H1 (cell line): ENCODE data around the gene ADAMTSL2. TPM values are rescaled to one million over a fixed set of nuclear protein-coding genes. Genes with fewer than 3 reads are reported as not detected.

Experiments used
- CTCF ChIA-PET: fragments of 300-600 bp; sonication (Branson Sonifier 250); formaldehyde crosslinking; loops from one replicate; lab custom pipeline; 2021; ENCODE audit not compliant: partially characterized antibody; lab: Charles Lee
- POLR2A ChIA-PET: fragments of 300-600 bp; sonication (Branson Sonifier 250); formaldehyde crosslinking; loops from one replicate; lab custom pipeline; 2021; ENCODE audit warnings: inconsistent platforms; ENCODE audit not compliant: partially characterized antibody; lab: Charles Lee
- DNase-seq, 2 experiments: peaks; one replicate each; pipeline versions ENCODE4 v3.0.0 to v3.0.0-alpha.2; 2010 to 2022; ENCODE audit warnings: low spot score in 2 of 2, low read depth in 1 of 2, mixed read lengths in 1 of 2
- FAIRE-seq: peaks from 2 replicates; lab custom pipeline; 2011; peaks lifted over from hg19 to GRCh38; lab: Jason Lieb, UNC
- H2AFZ ChIP-seq: 2 replicates; pipeline ENCODE4 v1.8.1; 2012; ENCODE audit warnings: low read length, inconsistent platforms
- H2AK5ac ChIP-seq: 2 replicates; pipeline ENCODE4 v1.6.1; 2013; ENCODE audit warnings: low read depth, low read length
- H2BK120ac ChIP-seq: replicated peaks from 2 replicates; pipeline ENCODE3; 2013; ENCODE audit warnings: low read depth, low read length, inconsistent platforms
- H2BK12ac ChIP-seq: 2 replicates; pipeline ENCODE4 v1.6.1; 2013; ENCODE audit warnings: low read depth, low read length
- H2BK15ac ChIP-seq: 2 replicates; pipeline ENCODE4 v1.6.1; 2013; ENCODE audit warnings: low read length
- H2BK20ac ChIP-seq: 2 replicates; pipeline ENCODE4 v1.6.1; 2013; ENCODE audit warnings: low read length
- H2BK5ac ChIP-seq: 2 replicates; pipeline ENCODE4 v1.6.1; 2013; ENCODE audit warnings: low read depth, low read length
- H3K14ac ChIP-seq: 2 replicates; pipeline ENCODE4 v1.6.1; 2013; ENCODE audit warnings: inconsistent platforms; ENCODE audit not compliant: insufficient read length
- H3K18ac ChIP-seq: 2 replicates; pipeline ENCODE4 v1.6.1; 2013; ENCODE audit warnings: low read length; ENCODE audit errors: extremely low read depth
- H3K23ac ChIP-seq: 2 replicates; pipeline ENCODE4 v1.6.1; 2013; ENCODE audit warnings: inconsistent platforms; ENCODE audit not compliant: insufficient read length
- H3K23me2 ChIP-seq: 2 replicates; pipeline ENCODE4 v1.6.1; 2013; ENCODE audit warnings: low read depth, low read length
- H3K27ac ChIP-seq: 2 replicates; pipeline ENCODE4 v1.6.1; 2011; ENCODE audit warnings: low read depth, low read length, inconsistent platforms
- H3K27me3 ChIP-seq, 4 experiments: replicated peaks in 1 of 4; 1 replicate in 1 of 4; 2 replicates in 3 of 4; pipeline versions ENCODE4 v1.6.1 to v1.8.1; 2011 to 2013; ENCODE audit warnings: low read length in 3 of 4, mild to moderate bottlenecking in 3 of 4, inconsistent platforms in 2 of 4, mixed read lengths in 2 of 4, moderate library complexity in 1 of 4; ENCODE audit not compliant: control insufficient read depth in 3 of 4, insufficient read depth in 3 of 4; ENCODE audit errors: extremely low read depth in 1 of 4
- H3K36me3 ChIP-seq, 4 experiments: 2 replicates each; pipeline versions ENCODE4 v1.6.1 to v1.8.1; 2011 to 2013; ENCODE audit warnings: mild to moderate bottlenecking in 4 of 4, low read length in 3 of 4, moderate library complexity in 2 of 4, control low read depth in 1 of 4, inconsistent platforms in 1 of 4; ENCODE audit not compliant: insufficient read depth in 4 of 4, control insufficient read depth in 2 of 4
- H3K4ac ChIP-seq: replicated peaks from 2 replicates; pipeline ENCODE3; 2013; ENCODE audit warnings: low read length, low read depth, mixed read lengths, inconsistent platforms; ENCODE audit not compliant: insufficient read length
- H3K4me1 ChIP-seq, 4 experiments: replicated peaks in 1 of 4; 1 replicate in 1 of 4; 2 replicates in 3 of 4; pipeline versions ENCODE4 v1.6.1 to v1.8.1; 2011 to 2013; ENCODE audit warnings: low read length in 3 of 4, inconsistent platforms in 2 of 4, mixed read lengths in 1 of 4; ENCODE audit not compliant: insufficient read depth in 4 of 4, control insufficient read depth in 3 of 4
- H3K4me2 ChIP-seq, 2 experiments: 2 replicates each; pipeline versions ENCODE4 v1.6.1 to v1.8.1; 2011 to 2013; ENCODE audit warnings: low read depth in 2 of 2, low read length in 2 of 2, control low read depth in 1 of 2, inconsistent platforms in 1 of 2, mild to moderate bottlenecking in 1 of 2; ENCODE audit not compliant: insufficient read depth in 1 of 2
- H3K4me3 ChIP-seq, 4 experiments: fragments of 200-600, 300-600 bp in 1 of 4; sonication (generic), shearing (Covaris generic), sonication (Bioruptor Twin) in 1 of 4; 2 replicates each; pipeline versions ENCODE4 v1.5.1 to v1.8.1; 2011 to 2016; ENCODE audit warnings: low read length in 4 of 4, low read depth in 3 of 4, control low read depth in 2 of 4, inconsistent platforms in 2 of 4, mild to moderate bottlenecking in 2 of 4, mixed read lengths in 1 of 4, moderate library complexity in 1 of 4; ENCODE audit not compliant: insufficient read depth in 2 of 4; ENCODE audit errors: extremely low read depth in 1 of 4
- H3K56ac ChIP-seq: replicated peaks from 2 replicates; pipeline ENCODE3; 2013; ENCODE audit warnings: low read depth, mild to moderate bottlenecking, mixed read lengths, low read length, inconsistent platforms; ENCODE audit not compliant: insufficient read length
- H3K79me1 ChIP-seq: 2 replicates; pipeline ENCODE4 v1.6.1; 2013; ENCODE audit warnings: low read depth, low read length, control low read depth
- H3K79me2 ChIP-seq, 2 experiments: 2 replicates each; pipeline versions ENCODE4 v1.6.1 to v1.8.1; 2012 to 2013; ENCODE audit warnings: low read length in 2 of 2, mild to moderate bottlenecking in 2 of 2, inconsistent platforms in 1 of 2; ENCODE audit not compliant: insufficient read depth in 2 of 2, control insufficient read depth in 1 of 2
- H3K9ac ChIP-seq, 4 experiments: replicated peaks in 1 of 4; 1 replicate in 1 of 4; 2 replicates in 3 of 4; pipeline versions ENCODE4 v1.6.1 to v1.8.1; 2011 to 2013; ENCODE audit warnings: low read depth in 3 of 4, low read length in 3 of 4, control low read depth in 2 of 4, mild to moderate bottlenecking in 2 of 4, moderate library complexity in 2 of 4, inconsistent platforms in 1 of 4; ENCODE audit errors: extremely low read depth in 1 of 4
- H3K9me3 ChIP-seq, 2 experiments: 2 replicates each; pipeline versions ENCODE4 v1.6.1 to v1.8.1; 2012 to 2013; ENCODE audit warnings: mild to moderate bottlenecking in 2 of 2, moderate library complexity in 2 of 2, control low read depth in 1 of 2, inconsistent platforms in 1 of 2, low read depth in 1 of 2, low read length in 1 of 2, mixed read lengths in 1 of 2; ENCODE audit not compliant: insufficient read depth in 2 of 2
- H4K20me1 ChIP-seq, 2 experiments: replicated peaks in 1 of 2; 2 replicates each; pipeline versions ENCODE3 to v1.8.1; 2011 to 2013; ENCODE audit warnings: inconsistent platforms in 2 of 2, low read length in 2 of 2, mild to moderate bottlenecking in 1 of 2; ENCODE audit not compliant: insufficient read depth in 2 of 2, control insufficient read depth in 1 of 2
- H4K5ac ChIP-seq: 2 replicates; pipeline ENCODE4 v1.6.1; 2013; ENCODE audit warnings: low read length, low read depth, mixed read lengths, inconsistent platforms; ENCODE audit not compliant: insufficient read length
- H4K8ac ChIP-seq: 2 replicates; pipeline ENCODE4 v1.8.0; 2013; ENCODE audit warnings: mild to moderate bottlenecking, moderate library complexity, low read length, inconsistent platforms; ENCODE audit not compliant: insufficient read depth; ENCODE audit errors: extremely low read depth
- H4K91ac ChIP-seq: replicated peaks from 2 replicates; pipeline ENCODE3; 2013; ENCODE audit warnings: low read length, mixed read lengths, inconsistent platforms; ENCODE audit not compliant: insufficient read length
- CBX5 ChIP-seq: fragments of 300-800, 300-1000 bp; sonication (generic); IDR thresholded peaks from 2 replicates; pipeline ENCODE4 v1.7.1; 2016; ENCODE audit warnings: antibody characterized with exemption, low read length, low read depth
- CTCF ChIP-seq, 3 experiments: IDR thresholded peaks; 1 replicate in 2 of 3; 2 replicates in 1 of 3; pipeline versions ENCODE4 v1.5.1 to v1.6.1; 2011; ENCODE audit warnings: low read length in 3 of 3, mild to moderate bottlenecking in 3 of 3, inconsistent platforms in 2 of 3, low read depth in 1 of 3, moderate library complexity in 1 of 3; ENCODE audit not compliant: insufficient read depth in 1 of 3; ENCODE audit errors: control extremely low read depth in 1 of 3
- EP300 ChIP-seq, 2 experiments: IDR thresholded peaks; 1 replicate in 1 of 2; 2 replicates in 1 of 2; pipeline ENCODE4 v1.6.1; 2011 to 2012; ENCODE audit warnings: low read depth in 2 of 2, low read length in 2 of 2, mild to moderate bottlenecking in 2 of 2, borderline replicate concordance in 1 of 2, inconsistent platforms in 1 of 2, moderate library complexity in 1 of 2
- FOSL1 ChIP-seq: IDR thresholded peaks from 2 replicates; pipeline ENCODE4 v1.6.1; 2011; ENCODE audit warnings: mild to moderate bottlenecking, low read depth, low read length, moderate library complexity; ENCODE audit not compliant: insufficient read depth
- NRF1 ChIP-seq: IDR thresholded peaks from 2 replicates; pipeline ENCODE4 v1.6.1; 2011; ENCODE audit warnings: mild to moderate bottlenecking, low read depth, low read length, improper control_type of control experiment
- SAP30 ChIP-seq: fragments of 300-600 bp; sonication (generic); IDR thresholded peaks from 2 replicates; pipeline ENCODE4 v1.7.1; 2012; ENCODE audit warnings: low read length, moderate library complexity, mild to moderate bottlenecking, inconsistent platforms; ENCODE audit not compliant: insufficient read depth, insufficient replicate concordance
- SIN3A ChIP-seq, 2 experiments: IDR thresholded peaks in 1 of 2; conservative IDR thresholded peaks in 1 of 2; 2 replicates each; pipeline ENCODE4 v1.6.1; 2011 to 2012; ENCODE audit warnings: low read length in 2 of 2, improper control_type of control experiment in 1 of 2, low read depth in 1 of 2, mild to moderate bottlenecking in 1 of 2
- SIX5 ChIP-seq: IDR thresholded peaks from 2 replicates; pipeline ENCODE4 v1.6.1; 2011; ENCODE audit warnings: mild to moderate bottlenecking, low read depth, low read length
- ZNF274 ChIP-seq: IDR thresholded peaks from 2 replicates; pipeline ENCODE4 v1.7.0; 2012; ENCODE audit warnings: low read length, borderline replicate concordance; ENCODE audit errors: extremely low read depth
- WGBS, 2 experiments: shearing (Covaris generic) in 1 of 2; methylation state at CpG; one replicate each; pipeline versions ENCODE4 v1.1.6 to v1.1.7; 2013 to 2015; ENCODE audit warnings: low lambda C conversion rate in 2 of 2, mixed read lengths in 2 of 2, inconsistent platforms in 1 of 2, low coverage in 1 of 2, missing lambda C conversion rate in 1 of 2; ENCODE audit not compliant: insufficient replicate concordance in 2 of 2, insufficient coverage in 1 of 2, insufficient read length in 1 of 2; ENCODE audit errors: extremely low coverage in 1 of 2, missing lambda C conversion rate in 1 of 2; 5-methylcytosine and 5-hydroxymethylcytosine counted together
- polyA plus RNA-seq, 7 experiments: library from polyadenylated mRNA; depleted of rRNA in 3 of 7; stranded (reverse) in 5 of 7; unstranded in 2 of 7; fragments of >200 nt in 5 of 7; fragments of 200-250 nt in 2 of 7; gene quantifications; 1 replicate in 5 of 7; 2 replicates in 1 of 7; 4 replicates in 1 of 7; pipeline versions ENCODE4 v1.2.1 to v1.2.3, GENCODE V29; 2011 to 2013; ENCODE audit warnings: missing spikeins in 2 of 7, mixed read lengths in 2 of 7
- total RNA-seq: library from RNA; stranded (reverse); fragmentation: NEBNext Ultra II Directional; extraction: Animal tissue kit (Norgen Biotek cat#: 25700); gene quantifications from 2 replicates; pipeline ENCODE4 v1.2.1, GENCODE V29; 2021

ADAMTSL2 gene
- total and polyA plus RNA-seq, 2 of the 8 experiments (the other 6 are each of a cell fraction or from before 2014, with no cell fraction given), result 0.74 to 0.76 TPM

DNA sequence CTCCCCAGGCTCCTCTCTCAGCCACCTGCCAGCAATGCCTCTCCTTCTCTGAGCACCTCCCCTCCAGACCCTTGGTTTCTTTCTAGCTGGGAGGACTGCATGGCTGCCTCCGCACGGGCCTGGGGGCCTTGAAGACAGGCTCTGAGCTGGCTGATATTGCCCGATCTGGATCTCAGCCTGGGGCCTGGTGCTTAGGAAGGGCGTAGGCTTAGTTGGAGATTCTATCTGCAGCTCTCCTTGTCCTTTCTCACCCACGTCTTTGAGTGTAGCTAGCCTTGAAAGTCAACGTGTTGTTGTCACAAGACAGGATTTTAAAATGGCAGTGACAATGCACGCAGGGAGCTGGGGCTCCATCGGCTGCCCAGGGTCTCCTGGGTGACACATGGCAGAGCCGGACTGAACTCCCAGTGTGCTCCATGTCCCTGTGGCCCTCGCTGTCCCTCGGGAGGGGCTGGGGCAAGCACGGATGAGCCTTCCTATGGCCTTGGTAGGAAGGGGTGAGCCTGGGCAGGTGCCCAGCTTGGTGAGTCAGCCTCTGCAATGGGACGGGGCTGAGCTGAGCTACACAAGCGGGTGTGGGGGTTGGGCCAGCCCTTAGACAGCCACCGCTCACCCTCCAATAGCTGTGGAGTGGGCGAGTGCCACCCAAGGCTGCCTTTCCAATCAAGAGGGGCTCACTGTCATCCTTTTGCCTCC lies 9.4 kb downstream of the ADAMTSL2 start:
- Histone ChIP-seq H3K27ac (no peak overlapping the region), H4K8ac (no peak overlapping the region), H3K79me1 (no peaks in the 10 kb centered on the region), H2BK120ac (no peak overlapping the region), H3K4me2 (no peak overlapping the region), H3K9ac (no peak overlapping the region), H3K4ac (no peak overlapping the region), H4K91ac (no peak overlapping the region), H4K5ac (no peak overlapping the region), H3K23me2 (no peaks in the 10 kb centered on the region), H4K20me1 (no peaks in the 10 kb centered on the region), H2BK15ac (no peak overlapping the region), H3K36me3 (no peaks in the 10 kb centered on the region), H3K23ac (no peak overlapping the region), H3K27me3 (peaks cover 0 to 4% (median 0%) of the 10 kb centered on the region in 4 experiments; a peak in 3 of 7 replicates), H2AFZ (no peak overlapping the region), H3K56ac (no peak overlapping the region), H3K4me1 (peaks cover 0 to 18% (median 10%) of the 10 kb centered on the region in 4 experiments; a peak in 5 of 7 replicates), H3K14ac (no peak overlapping the region), H2BK20ac (no peak overlapping the region), H3K79me2 (no peaks in the 10 kb centered on the region), H2BK5ac (no peak overlapping the region), H2BK12ac (no peak overlapping the region), H3K4me3 (no peak overlapping the region), H2AK5ac (no peak overlapping the region), H3K9me3 (no peaks in the 10 kb centered on the region), H3K18ac (no peak overlapping the region)
- FAIRE-seq (no peak), DNase-seq (no peak)
- CTCF ChIA-PET, result interaction anchor here (0.8 to 2.6 kb wide), 13 partner anchors 10 to 183 kb away, joined by 3 to 19 read pairs (median 5); partner anchors contain the start of gene ADAMTSL2
- POLR2A ChIA-PET, result interaction anchor here (0.9 to 2.1 kb wide), 3 partner anchors 10 to 42 kb away, joined by 3 to 9 read pairs (median 7); partner anchors contain the start of gene ADAMTSL2
- WGBS, 2 experiments, result 87% methylated on average over 11 of the region's 16 CpGs; no CpG with 5 or more reads in 1 of the 2 experiments
- TF ChIP-seq SIN3A (conservative IDR thresholded peaks at IDR 0.05 in 1 of 2, IDR thresholded peaks at IDR 0.05 in 1 of 2; ENCODE audit: low read depth in 1 of 2, low read length in 2 of 2) (no peak), SIX5 (no peak), EP300 (IDR thresholded peaks at IDR 0.05; ENCODE audit: borderline replicate concordance in 1 of 2, low read depth in 2 of 2, low read length in 2 of 2) (no peak), CTCF (IDR thresholded peaks at IDR 0.05; ENCODE audit: control extremely low read depth in 1 of 3, insufficient read depth in 1 of 3, low read depth in 1 of 3, low read length in 3 of 3) (no peak), NRF1 (no peak), SAP30 (no peak), CBX5 (no peak), FOSL1 (no peak), ZNF274 (no peak)
